ENCODE data around the gene CEP295NL. TPM values are rescaled to one million over a fixed set of nuclear protein-coding genes. Genes with fewer than 3 reads are reported as not detected.
"Not testable (repeated sequence)": the region's sequence is repeated elsewhere in the genome, so short reads cannot be mapped to it uniquely, and the experiment has no call there.

The CEP295NL gene, protein sequence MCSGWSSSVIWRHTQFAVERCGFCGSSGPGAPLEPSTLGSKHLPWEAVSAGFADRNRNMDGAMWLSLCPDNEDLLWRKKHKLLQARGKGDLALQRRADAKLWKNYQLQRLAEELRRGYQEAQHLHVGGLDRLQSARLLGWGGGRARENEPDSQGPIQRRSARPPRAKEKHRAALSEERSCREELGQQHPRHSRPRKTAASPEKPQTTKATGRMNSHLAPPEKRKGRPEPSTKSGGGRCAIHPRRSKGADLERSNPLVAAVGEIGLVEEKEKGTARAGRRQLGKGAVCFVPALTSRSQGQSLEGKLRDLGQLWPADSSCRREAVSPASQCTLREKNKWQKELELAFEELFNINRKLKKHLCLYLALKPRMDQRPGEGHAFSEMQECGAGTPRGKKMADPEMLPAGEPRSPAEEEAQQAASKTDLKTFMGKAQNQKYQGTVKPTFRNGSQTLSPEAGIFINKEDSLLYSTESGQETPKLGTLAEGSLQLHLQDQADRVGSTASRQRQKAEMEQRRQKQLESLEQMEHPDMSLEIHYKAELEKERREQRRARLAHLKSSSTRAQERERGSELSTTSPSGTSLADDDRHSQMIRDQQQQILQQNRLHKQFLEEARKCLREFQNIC
- 0.20 and 0.35 TPM in 2 replicates for total RNA-seq (2014; rRNA removed; shearing (Covaris generic))
- polyA plus RNA-seq (2014; cell fraction: nucleus; rRNA removed), result not detected in 2 replicates

DNA sequence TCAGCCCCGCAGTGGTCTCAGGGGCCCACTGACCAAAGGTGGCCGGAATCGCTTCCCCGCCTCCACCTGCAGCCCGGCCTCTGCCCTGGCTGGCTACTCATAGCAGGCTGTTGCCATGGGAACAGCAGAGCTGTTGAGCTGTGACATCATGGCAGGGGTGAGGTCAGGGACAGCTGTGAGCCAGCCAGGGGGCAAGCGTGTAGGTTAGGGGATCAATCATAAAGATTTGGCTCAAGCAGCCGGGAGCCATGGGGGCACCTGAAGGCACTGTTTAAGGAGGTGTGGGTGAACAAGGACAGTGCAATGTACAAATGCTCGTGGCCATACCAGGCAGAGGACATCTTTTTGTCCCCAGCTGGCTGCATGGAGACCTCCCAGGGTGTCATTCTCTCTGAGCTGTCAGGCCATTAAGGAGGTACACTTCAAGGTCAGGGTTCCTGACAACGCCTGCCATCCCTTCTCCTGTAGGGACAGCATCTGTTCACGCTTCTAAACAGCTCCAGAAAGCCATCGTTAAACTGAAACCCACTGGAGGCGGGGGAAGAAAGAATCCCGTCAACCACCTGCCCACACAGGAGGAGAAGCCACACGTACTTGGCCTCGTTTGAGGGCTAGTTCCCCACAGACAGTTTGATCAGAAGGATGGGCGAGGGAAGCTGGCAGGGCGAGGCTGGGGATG, at the start of gene CEP295NL:
CEP295NL (minus strand) TSS at position 101 of the 679 bp plus-strand sequence. CDS start 1,373 bp downstream, outside the sequence.
- DNase-seq (ENCODE audit: extremely low read depth, low read depth), result no peak

DNA sequence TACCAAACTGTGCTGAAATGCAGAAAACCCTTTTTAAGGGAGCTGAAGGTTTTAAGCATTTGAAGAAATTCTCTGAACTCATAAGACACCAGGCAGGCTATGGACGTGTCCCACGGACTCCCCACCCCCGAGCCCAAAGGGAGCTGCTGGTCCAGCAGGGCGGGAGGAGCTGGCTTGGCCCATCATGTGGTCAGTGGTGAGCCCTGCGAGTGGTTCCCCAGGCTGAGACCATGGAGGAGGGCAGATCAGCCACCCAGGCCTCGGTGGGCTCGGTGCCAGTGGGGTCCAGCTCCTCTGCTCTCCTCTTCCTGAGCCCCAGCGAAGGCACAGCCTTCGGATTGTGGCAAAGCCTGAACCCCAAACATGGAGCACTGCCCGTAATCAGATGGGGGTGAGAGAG, 49.7 kb upstream of the CEP295NL start:
- no peak for DNase-seq (ENCODE audit: extremely low read depth, low read depth)

DNA sequence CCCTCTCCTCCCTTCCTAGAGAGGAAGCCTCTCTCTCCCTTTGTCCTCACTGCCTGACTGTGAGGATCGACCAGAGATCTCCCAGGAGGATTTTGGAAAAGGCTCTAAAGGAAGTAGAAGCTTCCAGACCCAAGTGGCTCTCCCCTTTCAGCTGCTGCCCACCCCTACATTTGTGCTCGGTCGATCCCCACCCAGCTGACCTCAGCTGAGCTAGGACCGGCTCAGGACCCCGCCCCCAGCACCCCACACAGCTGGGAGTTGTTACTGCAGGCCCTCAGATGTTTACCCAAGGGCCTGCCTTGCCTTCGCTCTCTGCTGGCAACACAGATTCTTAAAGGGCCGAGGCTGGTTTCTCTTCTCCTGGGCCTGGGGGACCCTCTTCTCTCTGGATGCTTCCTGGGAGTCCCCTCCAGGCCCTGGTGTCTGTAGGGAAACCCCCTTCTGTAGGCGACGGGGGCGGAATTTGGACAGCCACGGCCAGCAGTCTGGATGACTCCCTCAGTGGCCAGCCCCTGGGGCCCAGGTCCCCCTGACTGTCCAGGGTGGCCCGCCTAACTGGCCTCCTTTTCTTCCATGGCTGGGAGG, 49.1 kb upstream of the CEP295NL start:
- DNase-seq (ENCODE audit: extremely low read depth, low read depth), result no peak

DNA sequence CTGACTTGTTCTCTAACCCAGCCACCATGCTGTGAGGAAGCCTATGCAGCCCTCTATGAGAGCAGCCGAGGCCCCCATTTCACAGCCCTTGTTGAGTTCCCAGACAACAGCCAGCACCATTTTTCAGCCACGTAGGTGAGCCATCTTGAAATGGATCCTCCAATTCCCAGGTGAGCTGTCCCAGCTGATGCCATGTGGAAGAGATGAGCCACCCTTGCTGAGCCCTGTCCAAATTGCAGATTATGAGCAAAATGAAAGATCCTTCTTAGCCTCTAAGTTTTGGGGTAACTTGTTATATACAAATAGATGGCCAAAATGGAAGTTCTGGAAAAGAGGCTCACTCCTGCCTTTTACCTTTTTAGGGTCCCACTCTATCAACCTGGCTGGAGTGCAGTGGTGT, 47.9 kb upstream of the CEP295NL start:
- no peak for DNase-seq (ENCODE audit: extremely low read depth, low read depth)

DNA sequence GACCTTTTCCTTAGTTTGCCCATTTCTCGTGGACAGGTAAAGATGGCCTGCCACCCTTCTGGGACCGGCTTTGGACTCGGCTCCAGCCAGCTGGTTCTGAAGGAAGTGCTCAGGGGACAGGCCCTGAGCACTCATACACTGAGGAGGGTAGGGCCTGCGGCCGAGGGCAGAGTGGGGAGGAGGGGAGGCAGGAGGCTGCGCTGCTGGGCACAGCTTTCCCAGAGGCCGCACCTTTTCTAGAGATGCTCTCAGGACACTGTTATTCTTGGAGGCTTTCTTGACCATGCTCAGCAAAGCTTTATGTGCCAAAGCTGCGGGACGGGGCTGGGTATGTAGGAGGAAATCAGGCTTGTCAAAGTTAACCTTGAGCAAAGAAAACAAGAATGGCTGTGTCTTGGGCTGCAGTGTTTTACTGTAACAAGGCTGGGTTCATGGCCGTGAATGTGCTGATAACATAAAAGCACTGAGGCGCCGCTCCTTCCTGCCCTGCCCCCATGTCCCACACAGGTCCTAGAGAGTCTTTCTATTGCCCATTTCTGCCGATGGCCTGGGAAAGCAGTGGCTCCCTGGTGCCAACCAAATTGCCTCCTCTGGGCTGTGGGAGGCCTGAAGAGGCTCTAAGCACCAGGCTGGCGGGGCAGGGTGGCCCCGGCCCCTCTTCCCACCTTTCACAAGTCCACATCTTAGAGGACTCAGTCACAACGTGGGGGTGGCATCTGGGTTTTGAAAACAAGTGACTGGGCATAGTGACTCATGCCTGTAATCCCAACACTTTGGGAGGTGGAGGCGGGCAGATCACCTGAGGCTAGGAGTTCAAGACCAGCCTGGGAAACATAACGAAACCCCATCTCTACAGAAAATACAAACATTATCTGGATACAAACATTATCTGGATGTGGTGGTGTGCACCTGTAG, 44.5 kb upstream of the CEP295NL start:
- no peak for DNase-seq (ENCODE audit: extremely low read depth, low read depth)

DNA sequence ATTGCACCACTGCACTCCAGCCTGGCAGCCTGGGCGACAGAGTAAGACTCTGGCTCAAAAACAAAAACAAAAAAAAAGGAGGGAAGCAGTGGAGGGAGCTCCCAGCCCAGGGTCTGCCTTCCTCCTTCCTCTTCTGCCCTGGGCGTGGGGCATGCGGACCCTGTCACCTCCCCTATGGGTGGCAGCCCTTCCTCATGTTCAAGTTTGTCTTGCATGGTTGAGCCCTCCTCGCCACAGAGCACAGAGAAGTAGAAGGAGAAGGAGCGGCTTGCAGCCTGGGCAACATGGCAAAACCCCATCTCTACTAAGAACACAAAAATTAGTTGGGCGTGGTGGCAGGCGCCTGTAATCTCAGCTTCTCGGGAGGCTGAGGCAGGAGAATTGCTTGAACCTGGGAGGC, 43.6 kb upstream of the CEP295NL start:
- no peak for DNase-seq (ENCODE audit: extremely low read depth, low read depth)

DNA sequence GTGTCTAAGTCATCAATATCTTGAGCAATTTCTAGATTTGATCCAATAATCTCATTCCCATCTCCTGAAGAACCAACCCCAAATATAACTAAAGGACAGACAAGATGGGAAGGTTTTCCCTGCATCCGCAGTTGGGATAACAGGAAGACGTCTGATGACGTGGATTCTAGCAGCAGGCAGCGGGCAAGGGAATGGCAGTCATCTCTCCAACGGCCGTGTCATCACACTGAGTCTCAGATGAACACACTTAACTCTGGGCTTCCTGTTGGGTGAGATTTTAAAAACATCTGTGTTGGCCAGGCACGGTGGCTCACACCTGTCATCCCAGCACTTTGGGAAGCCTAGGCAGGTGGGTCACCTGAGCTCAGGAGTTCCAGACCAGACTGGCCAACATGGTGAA, 43.1 kb upstream of the CEP295NL start:
- DNase-seq (ENCODE audit: extremely low read depth, low read depth), result no peak

DNA sequence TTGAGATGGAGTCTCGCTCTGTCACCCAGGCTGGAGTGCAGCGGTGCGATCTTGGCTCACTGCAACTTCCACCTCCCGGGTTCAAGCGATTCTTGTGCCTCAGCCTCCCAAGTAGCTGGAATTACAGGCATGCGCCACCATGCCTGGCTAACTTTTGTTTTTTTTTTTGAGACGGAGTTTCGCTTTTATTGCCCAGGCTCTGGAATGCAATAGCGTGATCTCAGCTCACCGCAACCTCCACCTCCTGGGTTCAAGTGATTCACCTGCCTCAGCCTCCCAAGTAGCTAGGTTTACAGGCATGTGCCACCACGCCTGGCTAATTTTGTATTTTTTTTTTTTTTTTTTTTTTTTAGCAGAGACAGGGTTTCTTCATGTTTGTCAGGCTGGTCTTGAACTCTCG, 42.5 kb upstream of the CEP295NL start:
- not testable (repeated sequence) for DNase-seq (ENCODE audit: extremely low read depth, low read depth)

DNA sequence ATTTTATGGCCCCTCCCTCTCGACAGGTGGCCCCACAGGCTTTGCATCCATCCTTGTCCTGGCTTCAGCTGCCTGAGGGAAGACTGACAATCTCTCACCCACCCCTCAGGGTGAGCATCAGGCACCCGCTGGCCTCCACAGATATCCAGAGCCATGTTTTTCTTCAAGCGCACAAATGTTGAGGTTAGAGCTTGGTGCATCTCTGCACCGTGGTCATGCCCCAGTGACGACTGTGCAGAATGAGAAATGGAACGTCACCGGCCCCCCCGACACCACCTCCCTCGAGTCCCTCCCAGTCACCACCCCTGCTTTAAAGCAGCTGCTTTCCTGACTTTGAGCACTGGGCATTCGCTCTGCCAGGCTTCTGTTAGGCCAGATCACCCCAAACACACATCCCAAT, 42.0 kb upstream of the CEP295NL start:
- no peak for DNase-seq (ENCODE audit: extremely low read depth, low read depth)

DNA sequence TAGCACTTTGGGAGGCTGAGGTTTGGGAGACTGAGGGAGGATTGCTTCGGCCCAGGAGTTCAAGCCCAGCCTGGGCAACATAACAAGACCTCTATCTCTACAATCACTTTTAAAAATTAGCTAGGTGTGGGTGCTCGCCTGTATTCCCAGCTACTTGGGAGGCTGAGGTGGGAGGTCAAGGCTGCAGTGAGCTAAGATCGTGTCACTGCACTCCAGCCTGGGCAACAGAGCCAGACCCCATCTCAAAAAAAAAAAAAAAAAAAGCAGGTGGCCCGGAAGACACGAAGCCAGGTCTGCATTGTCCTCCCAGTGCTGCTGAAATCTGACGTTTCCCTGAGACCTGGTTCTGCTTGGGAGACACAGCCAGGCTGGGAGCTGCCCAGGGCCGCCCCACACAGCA, 41.0 kb upstream of the CEP295NL start:
- DNase-seq (ENCODE audit: extremely low read depth, low read depth), result no peak

DNA sequence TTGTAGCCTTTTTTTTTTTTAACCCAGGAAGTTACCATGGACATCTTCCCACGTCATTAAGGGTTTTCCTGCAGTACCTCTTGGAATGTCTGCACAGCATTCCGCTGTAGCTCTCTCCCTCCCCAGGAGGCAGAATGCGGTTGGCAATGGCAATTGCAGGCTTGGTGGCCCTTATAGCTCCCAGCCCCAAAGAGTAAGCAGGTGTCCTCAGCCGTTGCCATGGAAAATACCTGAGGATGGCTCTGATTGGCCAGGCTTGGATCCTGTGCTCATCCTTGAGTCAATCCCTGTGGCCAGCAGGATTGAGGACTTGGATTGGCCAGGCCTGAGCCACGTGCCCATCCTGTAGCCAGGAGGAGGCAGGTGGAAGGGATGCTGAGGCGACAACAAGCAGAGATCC, 37.7 kb upstream of the CEP295NL start:
- DNase-seq (ENCODE audit: extremely low read depth, low read depth), result no peak

DNA sequence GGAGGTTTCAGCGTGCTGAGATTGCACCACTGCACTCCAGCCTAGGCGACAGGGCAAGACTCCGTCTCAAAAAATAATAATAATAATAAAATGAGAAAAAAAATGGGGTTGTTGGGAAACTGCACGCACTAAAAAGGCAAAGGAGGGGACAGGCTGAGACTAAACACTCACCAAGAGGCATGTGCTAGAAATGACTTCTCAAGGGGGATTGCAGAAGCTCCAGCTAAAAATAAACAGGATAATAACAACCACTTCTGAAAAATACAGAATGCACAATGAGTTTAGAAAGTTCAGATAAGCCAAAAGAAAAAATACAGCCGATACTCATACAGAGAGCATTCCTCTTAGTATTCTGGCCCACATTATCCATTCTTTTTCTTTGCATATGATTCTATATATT, 37.3 kb upstream of the CEP295NL start:
- no peak for DNase-seq (ENCODE audit: extremely low read depth, low read depth)

DNA sequence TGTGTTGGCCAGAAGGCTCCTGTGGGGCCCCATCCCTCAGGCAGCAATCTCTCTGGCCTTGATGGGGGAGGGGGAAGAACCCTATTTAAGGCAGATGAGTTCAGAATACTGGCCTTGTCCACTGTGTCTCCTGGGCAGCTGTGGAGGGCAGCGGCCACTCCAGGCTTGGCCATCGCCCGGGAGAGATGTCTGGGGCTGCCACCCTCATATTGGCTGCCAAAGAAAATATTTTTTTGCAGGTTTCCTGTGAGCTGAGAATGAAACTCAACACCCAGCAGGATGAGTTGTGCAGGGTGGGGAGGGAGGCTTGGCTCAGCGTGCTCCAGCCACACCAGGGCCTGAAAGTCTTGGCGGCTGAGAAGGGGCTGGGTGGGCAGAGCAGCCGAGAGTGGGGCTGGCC, 36.6 kb upstream of the CEP295NL start:
- no peak for DNase-seq (ENCODE audit: extremely low read depth, low read depth)

DNA sequence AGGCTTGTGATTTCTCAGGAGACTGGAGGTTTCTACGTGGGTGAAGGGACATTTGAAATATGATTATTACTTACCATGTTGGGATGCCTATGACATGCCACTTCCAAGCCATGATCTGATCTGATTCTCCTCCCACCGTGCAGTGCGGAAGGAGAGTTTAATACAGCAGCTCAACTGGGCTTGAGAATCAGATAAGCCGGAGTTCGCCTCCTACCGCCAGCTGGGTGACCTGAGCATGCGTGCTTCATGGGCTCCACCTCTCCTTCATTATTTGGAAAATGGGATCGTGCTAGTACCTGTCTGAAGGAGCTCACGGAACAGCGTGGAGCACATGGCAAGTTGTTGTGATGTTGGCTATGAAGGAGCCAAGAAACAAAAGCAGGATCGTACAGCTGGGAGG, 34.6 kb upstream of the CEP295NL start:
- DNase-seq (ENCODE audit: extremely low read depth, low read depth), result no peak

DNA sequence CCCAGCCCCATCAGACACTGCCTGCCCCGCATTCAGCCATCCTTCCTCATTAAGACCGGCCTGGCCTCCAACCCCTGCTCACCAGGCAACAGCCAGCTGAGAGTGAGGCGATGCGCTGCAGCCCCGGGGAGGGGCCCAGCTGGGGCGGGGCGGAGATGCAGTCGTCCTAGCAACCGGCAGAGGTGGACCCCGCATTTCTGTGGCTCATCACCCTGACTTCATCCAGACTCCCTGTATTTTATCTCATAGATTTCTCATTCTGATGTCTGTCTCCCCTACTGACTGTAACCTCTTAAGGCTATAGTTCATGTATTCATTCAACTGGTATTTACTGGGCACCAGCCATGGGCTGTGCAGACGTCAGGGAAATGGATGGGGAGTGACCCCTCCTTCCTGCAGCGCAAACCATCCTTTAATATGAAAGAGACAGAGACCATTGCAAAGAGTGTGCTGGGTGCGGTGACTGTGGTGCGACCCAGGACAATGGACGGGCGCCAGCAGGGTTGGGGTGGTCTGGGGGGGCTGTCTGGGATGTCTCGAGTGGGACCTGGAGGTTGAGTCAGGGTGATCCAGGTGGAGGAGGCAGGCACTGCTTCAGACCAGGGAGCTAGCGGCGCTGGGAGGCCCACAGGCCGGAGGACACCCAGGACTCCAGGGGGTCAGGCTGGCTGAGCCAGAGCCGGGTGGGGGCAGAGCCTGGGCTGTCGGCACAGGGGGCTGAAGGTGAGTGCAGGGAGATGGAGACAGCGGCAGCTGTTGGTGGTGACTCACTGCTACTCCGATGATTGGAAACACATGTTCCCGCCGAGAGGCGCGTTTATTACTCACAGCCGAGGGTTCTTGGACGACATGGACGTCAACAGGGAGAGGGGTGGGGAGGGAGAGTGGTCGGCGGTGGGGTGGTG, 32.7 kb upstream of the CEP295NL start:
- no peak for DNase-seq (ENCODE audit: extremely low read depth, low read depth)

DNA sequence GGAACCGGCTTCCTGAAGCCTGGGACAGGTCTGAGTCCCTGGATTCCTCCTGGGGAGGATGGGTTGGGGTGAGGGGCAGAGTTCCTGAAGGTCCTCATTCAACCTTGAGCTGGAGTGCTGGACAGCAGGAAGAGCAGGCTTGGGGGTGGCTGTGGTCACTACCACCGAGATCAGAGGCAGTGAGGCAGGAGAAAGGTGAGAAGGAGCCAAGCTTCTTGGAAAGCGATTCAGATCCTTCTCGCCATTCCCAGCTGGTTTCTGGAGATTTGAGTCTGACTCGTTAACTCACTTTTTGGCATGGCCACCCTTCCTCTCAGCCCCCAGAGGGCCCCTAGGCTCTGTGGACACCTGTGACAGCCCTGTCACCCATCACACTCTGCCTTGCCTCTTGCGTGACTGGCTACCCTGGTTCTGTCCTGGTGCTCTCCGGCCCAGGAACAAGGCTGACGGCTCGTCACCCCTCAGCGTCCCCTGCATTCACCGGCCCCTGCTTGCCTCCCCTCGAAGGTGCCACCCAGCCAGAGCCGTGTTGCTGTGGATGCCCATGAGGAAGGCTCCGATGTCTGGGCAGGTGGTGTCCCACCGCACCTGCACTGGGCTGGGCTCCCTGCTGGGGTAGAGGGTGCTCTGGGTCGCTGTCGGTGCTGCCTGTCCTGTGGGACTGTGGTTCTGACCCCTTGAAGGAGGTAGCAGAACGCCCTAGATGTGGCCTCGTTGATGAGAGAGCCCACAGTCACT, 31.8 kb upstream of the CEP295NL start:
- DNase-seq (ENCODE audit: extremely low read depth, low read depth), result no peak

DNA sequence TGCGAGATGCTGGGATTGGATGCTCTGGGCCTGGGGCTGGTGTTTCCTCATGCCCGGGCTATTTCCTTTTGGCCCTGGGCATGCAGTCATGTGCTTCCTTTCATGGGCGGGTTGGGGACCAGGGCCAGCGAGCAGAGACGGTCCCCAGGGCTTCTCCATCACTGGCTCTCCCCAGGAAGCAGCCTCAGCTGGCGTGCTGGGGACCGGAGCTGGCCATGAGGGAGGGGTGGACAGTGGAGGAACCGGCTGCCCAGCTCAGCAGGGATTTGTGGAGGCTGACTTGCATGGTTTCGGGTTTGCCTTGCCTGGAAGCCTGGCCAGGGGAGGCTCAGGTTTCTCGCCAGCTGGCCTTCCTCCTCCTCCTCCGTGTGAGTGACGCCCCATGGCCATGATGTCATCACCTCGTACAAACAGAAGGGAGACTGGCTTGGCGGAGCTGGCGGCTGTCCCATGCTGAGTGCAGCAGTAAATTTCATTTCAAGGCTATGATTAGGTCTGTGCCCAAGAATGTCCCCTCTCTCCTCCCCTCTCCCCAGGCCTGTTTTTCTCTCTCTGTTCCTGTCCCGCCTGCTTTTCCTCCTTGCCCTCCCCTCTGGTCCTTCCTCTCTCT, 31.1 kb upstream of the CEP295NL start:
- DNase-seq (ENCODE audit: extremely low read depth, low read depth), result peak; percentile 68

All from NCI-H460 (cell line).